H9 (cell line): ENCODE measurements around the gene AASS. TPM values are rescaled to one million over a fixed set of nuclear protein-coding genes. Genes with fewer than 3 reads are reported as not detected.
A peak's percentile ranks its signal among the peaks of the same experiment; 100 is the strongest.

Experiments
- DNase-seq: peaks from one replicate; pipeline ENCODE4 v3.0.0-alpha.2; 2017
- H2AFZ ChIP-seq: one replicate; pipeline ENCODE4 v1.6.1; 2013; ENCODE audit warnings: mild to moderate bottlenecking, low read length, control low read depth, moderate library complexity
- H2AK5ac ChIP-seq: 2 replicates; pipeline ENCODE4 v1.6.1; 2013; ENCODE audit warnings: low read length, control low read depth, mixed read lengths; ENCODE audit not compliant: insufficient read length
- H2BK120ac ChIP-seq: one replicate; pipeline ENCODE4 v1.6.1; 2013; ENCODE audit warnings: low read depth, mild to moderate bottlenecking, low read length, control low read depth, inconsistent platforms; ENCODE audit not compliant: poor library complexity, severe bottlenecking
- H2BK12ac ChIP-seq: 2 replicates; pipeline ENCODE4 v1.6.1; 2013; ENCODE audit warnings: low read length, control low read depth, mixed read lengths, low read depth; ENCODE audit not compliant: insufficient read length
- H2BK15ac ChIP-seq: 2 replicates; pipeline ENCODE4 v1.6.1; 2013; ENCODE audit warnings: low read depth, low read length, control low read depth
- H2BK20ac ChIP-seq: one replicate; pipeline ENCODE4 v1.6.1; 2013; ENCODE audit warnings: low read depth, mild to moderate bottlenecking, low read length, control low read depth, inconsistent platforms; ENCODE audit not compliant: poor library complexity, severe bottlenecking
- H2BK5ac ChIP-seq: 2 replicates; pipeline ENCODE4 v1.6.1; 2013; ENCODE audit warnings: low read length, control low read depth, mixed read lengths; ENCODE audit not compliant: insufficient read length
- H3K14ac ChIP-seq: 2 replicates; pipeline ENCODE4 v1.6.1; 2013; ENCODE audit warnings: low read length, control low read depth; ENCODE audit not compliant: insufficient read depth
- H3K18ac ChIP-seq: 2 replicates; pipeline ENCODE4 v1.6.1; 2013; ENCODE audit warnings: low read depth, mild to moderate bottlenecking, mixed read lengths, low read length, control low read depth; ENCODE audit not compliant: insufficient read length
- H3K23ac ChIP-seq: 2 replicates; pipeline ENCODE4 v1.6.1; 2013; ENCODE audit warnings: low read length, control low read depth, mixed read lengths, low read depth; ENCODE audit not compliant: insufficient read length
- H3K23me2 ChIP-seq: 2 replicates; pipeline ENCODE4 v1.6.1; 2013; ENCODE audit warnings: low read depth, mild to moderate bottlenecking, mixed read lengths, low read length, control low read depth; ENCODE audit not compliant: insufficient read length, poor library complexity, severe bottlenecking
- H3K27ac ChIP-seq: 2 replicates; pipeline ENCODE4 v1.5.1; 2013; ENCODE audit warnings: low read length, control low read depth, mixed read lengths, low read depth; ENCODE audit not compliant: insufficient read length
- H3K27me3 ChIP-seq: 2 replicates; pipeline ENCODE4 v1.6.1; 2013; ENCODE audit warnings: low read length, control low read depth, inconsistent platforms; ENCODE audit not compliant: insufficient read depth
- H3K4ac ChIP-seq: 2 replicates; pipeline ENCODE4 v1.6.1; 2013; ENCODE audit warnings: low read depth, mild to moderate bottlenecking, control low read depth, inconsistent platforms, low read length, moderate library complexity
- H3K4me1 ChIP-seq: 2 replicates; pipeline ENCODE4 v1.6.1; 2013; ENCODE audit warnings: low read length, control low read depth, inconsistent platforms; ENCODE audit not compliant: insufficient read depth
- H3K4me2 ChIP-seq: 2 replicates; pipeline ENCODE4 v1.6.1; 2013; ENCODE audit warnings: low read length, control low read depth, mixed read lengths; ENCODE audit not compliant: insufficient read length, insufficient read depth
- H3K56ac ChIP-seq: 2 replicates; pipeline ENCODE4 v1.6.1; 2013; ENCODE audit warnings: low read depth, mild to moderate bottlenecking, mixed read lengths, low read length, control low read depth; ENCODE audit not compliant: insufficient read length
- H3K79me1 ChIP-seq: 2 replicates; pipeline ENCODE4 v1.6.1; 2013; ENCODE audit warnings: low read depth, mild to moderate bottlenecking, moderate library complexity, low read length, control low read depth, inconsistent platforms; ENCODE audit not compliant: insufficient read depth, poor library complexity, severe bottlenecking
- H3K79me2 ChIP-seq: 2 replicates; pipeline ENCODE4 v1.6.1; 2013; ENCODE audit warnings: low read length, control low read depth, inconsistent platforms; ENCODE audit not compliant: insufficient read depth
- H3K9ac ChIP-seq: 2 replicates; pipeline ENCODE4 v1.6.1; 2013; ENCODE audit warnings: low read length, control low read depth, mixed read lengths; ENCODE audit not compliant: insufficient read length; ENCODE audit errors: extremely low read depth
- H3K9me3 ChIP-seq: one replicate; pipeline ENCODE4 v1.6.1; 2013; ENCODE audit warnings: low read depth, low read length, inconsistent platforms; ENCODE audit not compliant: control insufficient read depth
- H3T11ph ChIP-seq: one replicate; pipeline ENCODE4 v1.6.1; 2013; ENCODE audit warnings: mild to moderate bottlenecking, low read length, control low read depth, inconsistent platforms
- H4K20me1 ChIP-seq: one replicate; pipeline ENCODE4 v1.6.1; 2013; ENCODE audit not compliant: control insufficient read depth, insufficient read length, insufficient read depth
- H4K5ac ChIP-seq: 2 replicates; pipeline ENCODE4 v1.6.1; 2013; ENCODE audit warnings: low read depth, mild to moderate bottlenecking, mixed read lengths, low read length, control low read depth; ENCODE audit not compliant: insufficient read length
- H4K8ac ChIP-seq: replicated peaks from 2 replicates; pipeline ENCODE4 v1.6.1; 2013; ENCODE audit warnings: low read length, control low read depth, mixed read lengths, low read depth; ENCODE audit not compliant: insufficient read length
- H4K91ac ChIP-seq: 2 replicates; pipeline ENCODE4 v1.6.1; 2013; ENCODE audit warnings: low read depth, mild to moderate bottlenecking, moderate library complexity, mixed read lengths, low read length, control low read depth; ENCODE audit not compliant: insufficient read length
- H3K27ac Mint-ChIP-seq, 3 experiments: 2 replicates in 2 of 3; 3 replicates in 1 of 3; pipeline ENCODE4 v1.8.0; 2020 to 2021; ENCODE audit warnings: mixed read lengths in 3 of 3, mild to moderate bottlenecking in 1 of 3, moderate library complexity in 1 of 3
- H3K27me3 Mint-ChIP-seq: 2 replicates; pipeline ENCODE4 v1.8.0; 2021; ENCODE audit warnings: low read depth, mild to moderate bottlenecking, moderate library complexity, mixed read lengths
- H3K36me3 Mint-ChIP-seq, 3 experiments: 2 replicates in 2 of 3; 3 replicates in 1 of 3; pipeline ENCODE4 v1.8.0; 2020 to 2021; ENCODE audit warnings: low read depth in 3 of 3, mixed read lengths in 3 of 3; ENCODE audit not compliant: insufficient read depth in 1 of 3
- H3K4me1 Mint-ChIP-seq, 2 experiments: 2 replicates each; pipeline ENCODE4 v1.8.0; 2020; ENCODE audit warnings: mixed read lengths in 2 of 2
- H3K4me3 Mint-ChIP-seq, 2 experiments: 2 replicates in 1 of 2; 3 replicates in 1 of 2; pipeline ENCODE4 v1.8.0; 2020 to 2021; ENCODE audit warnings: mild to moderate bottlenecking in 2 of 2, mixed read lengths in 2 of 2, moderate library complexity in 1 of 2
- H3K9me3 Mint-ChIP-seq, 2 experiments: 2 replicates in 1 of 2; 3 replicates in 1 of 2; pipeline ENCODE4 v1.8.0; 2020; ENCODE audit warnings: mild to moderate bottlenecking in 2 of 2, mixed read lengths in 2 of 2, moderate library complexity in 1 of 2
- WGBS: extraction: QIAGEN DNeasy Blood & Tissue Kit; methylation state at CpG from one replicate; pipeline ENCODE4 v1.1.7; 2013; ENCODE audit warnings: missing lambda C conversion rate, low lambda C conversion rate, mixed read lengths; ENCODE audit not compliant: insufficient read length; ENCODE audit errors: extremely low coverage; 5-methylcytosine and 5-hydroxymethylcytosine counted together
- total RNA-seq: library from RNA; stranded (reverse); gene quantifications from 2 replicates; pipeline ENCODE4 v1.2.1, GENCODE V29; 2021
- TF ChIP-seq, protein P1 (sequence below): fragments of 200-600 bp; sonication (generic); conservative IDR thresholded peaks from 3 replicates; pipeline ENCODE4 v1.8.0; 2021; ENCODE audit warnings: antibody characterized with exemption, mild to moderate bottlenecking

AASS gene
- total RNA-seq, 1 experiment from 2014 or later, result 398 TPM

GRCh38 chr7:122136639-122137245 lies 7.3 kb downstream of the AASS start:
- Histone ChIP-seq H3K27ac (no peak overlapping the region), H3K27me3 (no peaks in the 10 kb centered on the region), H4K91ac (no peak overlapping the region), H3K4ac (no peak overlapping the region), H3K23me2 (peaks cover 4% of the 10 kb centered on the region), H4K8ac (no peak overlapping the region), H2AFZ (no peak overlapping the region), H3K4me2 (peak overlapping the region; percentile 66), H3T11ph (no peak overlapping the region), H2BK120ac (no peak overlapping the region), H3K18ac (no peak overlapping the region), H4K5ac (no peak overlapping the region), H4K20me1 (no peaks in the 10 kb centered on the region), H3K9ac (no peak overlapping the region), H3K9me3 (no peaks in the 10 kb centered on the region), H3K23ac (no peak overlapping the region), H3K56ac (no peak overlapping the region), H2BK12ac (no peak overlapping the region), H3K4me1 (no peaks in the 10 kb centered on the region), H3K79me1 (no peaks in the 10 kb centered on the region), H2AK5ac (no peak overlapping the region), H3K79me2 (peaks cover 81% of the 10 kb centered on the region), H2BK20ac (no peak overlapping the region), H2BK5ac (no peak overlapping the region), H3K14ac (no peak overlapping the region), H2BK15ac (no peak overlapping the region)
- Mint-ChIP-seq H3K9me3 (peaks cover 0 to 3% of the 10 kb centered on the region in 2 experiments; a peak in 2 of 5 replicates), H3K4me3 (peak overlapping the region; percentile 20 to 66; a peak in 3 of 5 replicates), H3K36me3 (peaks cover 26 to 72% (median 60%) of the 10 kb centered on the region in 3 experiments), H3K4me1 (peaks cover 54% of the 10 kb centered on the region in 2 experiments), H3K27me3 (no peaks in the 10 kb centered on the region), H3K27ac (peak overlapping the region in 2 of 3 experiments; percentile 38 to 85; a peak in 3 of 7 replicates)
- WGBS, result no CpG with 5 or more reads among the region's 1 CpG
- no peak for DNase-seq
- TF ChIP-seq, protein P1, sequence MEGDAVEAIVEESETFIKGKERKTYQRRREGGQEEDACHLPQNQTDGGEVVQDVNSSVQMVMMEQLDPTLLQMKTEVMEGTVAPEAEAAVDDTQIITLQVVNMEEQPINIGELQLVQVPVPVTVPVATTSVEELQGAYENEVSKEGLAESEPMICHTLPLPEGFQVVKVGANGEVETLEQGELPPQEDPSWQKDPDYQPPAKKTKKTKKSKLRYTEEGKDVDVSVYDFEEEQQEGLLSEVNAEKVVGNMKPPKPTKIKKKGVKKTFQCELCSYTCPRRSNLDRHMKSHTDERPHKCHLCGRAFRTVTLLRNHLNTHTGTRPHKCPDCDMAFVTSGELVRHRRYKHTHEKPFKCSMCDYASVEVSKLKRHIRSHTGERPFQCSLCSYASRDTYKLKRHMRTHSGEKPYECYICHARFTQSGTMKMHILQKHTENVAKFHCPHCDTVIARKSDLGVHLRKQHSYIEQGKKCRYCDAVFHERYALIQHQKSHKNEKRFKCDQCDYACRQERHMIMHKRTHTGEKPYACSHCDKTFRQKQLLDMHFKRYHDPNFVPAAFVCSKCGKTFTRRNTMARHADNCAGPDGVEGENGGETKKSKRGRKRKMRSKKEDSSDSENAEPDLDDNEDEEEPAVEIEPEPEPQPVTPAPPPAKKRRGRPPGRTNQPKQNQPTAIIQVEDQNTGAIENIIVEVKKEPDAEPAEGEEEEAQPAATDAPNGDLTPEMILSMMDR, result no peak
